Measurements from ENCODE around the gene NUCKS1.

The NUCKS1 gene

DNA sequence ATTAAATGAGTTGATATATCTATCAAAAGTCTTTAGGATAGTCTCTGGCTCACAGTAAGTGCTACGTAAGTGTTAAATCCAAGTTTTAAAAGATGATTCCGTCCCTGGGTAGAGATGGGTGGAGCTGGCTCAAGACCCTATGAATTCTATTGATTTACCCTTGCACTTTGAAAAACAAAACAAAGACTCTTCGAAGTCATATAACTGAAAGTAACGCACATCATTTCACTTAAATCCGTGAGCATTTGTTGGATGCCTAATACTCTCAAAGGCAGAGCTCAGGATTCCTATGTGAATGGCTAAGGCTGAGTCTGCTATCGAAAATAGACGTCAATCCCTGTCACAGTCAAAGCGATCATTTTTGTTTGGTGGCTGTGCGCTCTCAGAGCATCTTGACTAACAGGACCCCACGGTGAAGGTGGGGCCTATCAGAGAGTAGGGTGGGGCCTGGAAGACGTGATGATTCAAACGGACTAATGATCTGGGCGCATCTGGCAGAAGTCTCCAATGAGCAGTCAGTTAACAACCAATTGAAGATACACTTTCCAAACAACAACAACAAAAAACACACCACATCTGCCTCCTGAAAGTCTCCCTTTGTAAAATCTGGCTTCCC is 1.2 kb upstream of the NUCKS1 start:
- no peak overlapping the region for H3K27ac ChIP-seq (ENCODE audit: low read depth, low read length)
- H3K9me3 ChIP-seq (ENCODE audit: control insufficient read depth in 1 of 2, low read length in 2 of 2): no peaks in the 10 kb centered on the region
- peak overlapping the region in 1 of 2 donors; percentile 81 for H3K9ac ChIP-seq (ENCODE audit: low read depth in 1 of 2, low read length in 2 of 2)
- no peaks in the 10 kb centered on the region for H3K36me3 ChIP-seq (ENCODE audit: control insufficient read depth in 1 of 2, insufficient read depth in 2 of 2, low read length in 2 of 2)
- peaks cover 20 to 24% of the 10 kb centered on the region in 2 donors for H3K4me1 ChIP-seq (ENCODE audit: control insufficient read depth in 1 of 2, insufficient read depth in 2 of 2, low read length in 2 of 2)
- peak overlapping the region in 1 of 2 donors; percentile 81 for H3K4me3 ChIP-seq (ENCODE audit: low read depth in 1 of 2, low read length in 2 of 2)
- no peaks in the 10 kb centered on the region for H3K27me3 ChIP-seq (ENCODE audit: control insufficient read depth in 1 of 2, insufficient read depth in 2 of 2, low read length in 2 of 2)

DNA sequence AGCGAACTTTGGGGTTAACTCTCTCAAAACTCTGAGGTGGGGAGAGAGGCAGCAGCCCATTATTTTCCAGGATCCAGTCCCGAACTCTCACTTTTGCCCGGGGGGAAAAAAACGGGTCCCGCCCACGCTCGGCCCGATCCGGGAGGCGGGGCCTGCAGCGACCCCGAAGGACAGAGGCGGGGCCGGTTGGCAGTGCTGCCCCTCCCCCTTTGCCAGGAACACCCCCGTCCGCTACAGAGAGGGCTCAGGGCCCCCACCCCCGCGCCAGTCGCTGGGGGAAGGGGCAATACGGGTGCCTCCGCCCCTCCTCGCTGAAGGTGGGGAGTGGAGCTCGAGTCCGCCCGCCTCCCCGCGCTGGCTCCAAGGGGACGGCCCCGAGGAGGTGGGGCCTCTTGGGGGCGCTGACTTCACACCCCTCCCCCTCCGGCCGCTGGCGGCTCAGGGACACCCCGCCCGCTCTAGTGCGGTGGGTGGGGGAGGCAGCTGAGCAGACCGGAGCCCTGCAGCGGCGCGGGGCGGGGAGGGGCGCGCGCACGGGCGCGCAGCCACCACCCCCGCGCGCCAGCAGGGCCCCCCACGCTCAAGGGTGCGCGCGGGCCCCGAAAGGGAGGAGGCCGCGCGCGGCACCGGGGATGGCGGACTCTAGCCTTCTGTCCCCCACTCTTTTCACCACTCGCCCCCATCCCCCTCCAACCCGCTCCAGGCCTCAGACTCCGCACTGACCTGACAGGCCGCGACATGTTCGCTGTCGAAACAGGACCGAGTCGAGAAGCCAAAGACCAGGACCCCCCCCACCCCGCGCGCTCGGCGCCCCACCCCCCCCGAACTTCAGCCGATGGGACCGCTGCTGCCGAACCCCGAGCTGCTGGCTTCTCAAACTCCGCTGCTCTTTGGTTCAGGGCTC is 496 bp downstream of the NUCKS1 start:
- peak overlapping the region; percentile 80 to 85 for H3K9ac ChIP-seq (ENCODE audit: low read depth in 1 of 2, low read length in 2 of 2)
- H3K27me3 ChIP-seq (ENCODE audit: control insufficient read depth in 1 of 2, insufficient read depth in 2 of 2, low read length in 2 of 2): no peaks in the 10 kb centered on the region
- H3K36me3 ChIP-seq (ENCODE audit: control insufficient read depth in 1 of 2, insufficient read depth in 2 of 2, low read length in 2 of 2): no peaks in the 10 kb centered on the region
- peaks cover 24 to 28% of the 10 kb centered on the region in 2 donors for H3K4me1 ChIP-seq (ENCODE audit: control insufficient read depth in 1 of 2, insufficient read depth in 2 of 2, low read length in 2 of 2)
- peak overlapping the region; percentile 96 for H3K27ac ChIP-seq (ENCODE audit: low read depth, low read length)
- peak overlapping the region; percentile 81 to 93 for H3K4me3 ChIP-seq (ENCODE audit: low read depth in 1 of 2, low read length in 2 of 2)
- no peaks in the 10 kb centered on the region for H3K9me3 ChIP-seq (ENCODE audit: control insufficient read depth in 1 of 2, low read length in 2 of 2)

DNA sequence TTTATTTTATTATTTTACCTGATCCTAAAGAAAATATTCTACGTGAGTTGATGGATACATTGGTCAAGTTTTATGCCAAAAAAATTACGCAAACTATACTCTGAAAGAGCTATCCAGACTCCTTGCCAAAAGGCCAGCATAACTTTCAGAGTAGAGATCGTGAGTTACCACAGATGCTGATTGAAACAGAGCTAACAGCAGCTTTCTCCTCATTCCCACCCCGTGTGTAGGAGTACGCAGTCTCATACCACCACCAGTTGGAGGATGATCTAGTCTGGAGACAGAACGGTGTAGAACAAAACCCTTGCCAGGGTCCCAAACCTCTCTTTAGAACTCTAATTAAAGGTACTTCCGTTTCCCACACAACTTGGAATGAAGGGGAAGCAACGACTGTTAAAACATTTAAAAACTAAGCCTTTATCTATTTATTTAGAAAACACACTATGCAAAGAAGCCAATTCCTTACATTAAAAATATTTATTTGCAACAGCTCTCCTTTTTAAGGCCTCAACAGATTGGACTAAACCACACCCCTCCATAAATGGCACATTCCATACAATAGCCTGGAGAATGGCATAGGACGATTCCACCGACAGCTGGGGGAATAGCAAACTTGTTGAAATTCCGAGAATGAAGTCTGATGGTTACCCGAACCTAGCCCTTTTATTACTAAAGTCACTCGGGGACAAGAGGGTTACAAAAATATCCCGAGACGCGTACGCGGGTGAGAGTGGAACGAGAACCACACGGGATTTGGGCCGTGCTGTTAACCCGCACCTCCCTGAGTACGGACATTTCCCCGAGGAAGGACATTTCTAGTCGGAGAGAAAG is 1.4 kb downstream of the NUCKS1 start:
- Histone ChIP-seq H3K27ac (ENCODE audit: low read depth, low read length) (peak overlapping the region; percentile 96), H3K4me1 (ENCODE audit: control insufficient read depth in 1 of 2, insufficient read depth in 2 of 2, low read length in 2 of 2) (peaks cover 29 to 34% of the 10 kb centered on the region in 2 donors), H3K4me3 (ENCODE audit: low read depth in 1 of 2, low read length in 2 of 2) (peak overlapping the region; percentile 81 to 93), H3K27me3 (ENCODE audit: control insufficient read depth in 1 of 2, insufficient read depth in 2 of 2, low read length in 2 of 2) (no peaks in the 10 kb centered on the region), H3K36me3 (ENCODE audit: control insufficient read depth in 1 of 2, insufficient read depth in 2 of 2, low read length in 2 of 2) (no peaks in the 10 kb centered on the region), H3K9me3 (ENCODE audit: control insufficient read depth in 1 of 2, low read length in 2 of 2) (no peaks in the 10 kb centered on the region), H3K9ac (ENCODE audit: low read depth in 1 of 2, low read length in 2 of 2) (peak overlapping the region; percentile 80 to 85)

DNA sequence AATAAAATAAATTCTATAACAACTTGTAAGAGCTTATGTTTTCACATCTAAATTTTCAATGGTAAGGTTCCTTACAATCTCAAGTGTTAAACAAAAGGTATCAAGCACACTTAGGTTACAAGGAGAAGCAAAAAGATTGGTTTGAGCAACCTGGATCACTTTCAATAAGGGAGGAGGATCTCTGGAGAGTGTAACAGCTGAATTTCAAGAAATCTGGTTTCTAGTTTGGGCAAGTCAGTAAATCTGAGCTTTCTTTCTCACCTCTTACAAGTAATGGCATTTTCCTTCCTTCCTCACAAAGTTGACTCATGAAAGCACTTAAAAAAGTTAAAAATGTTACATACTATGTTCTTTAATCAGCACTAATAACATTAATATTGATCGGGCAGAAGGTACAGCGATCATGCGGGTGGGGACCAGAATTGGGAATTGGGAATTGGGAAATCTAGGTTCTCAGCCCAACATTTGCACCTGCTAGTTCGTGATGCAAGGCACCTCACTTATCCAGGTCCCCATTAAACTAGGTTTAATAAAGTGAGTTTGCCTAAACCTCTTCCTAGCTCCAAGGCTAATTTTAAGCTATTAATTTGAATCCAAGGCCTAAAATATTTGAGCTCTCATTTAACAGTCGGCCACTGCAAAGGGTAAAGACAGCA is 3.1 kb downstream of the NUCKS1 start:
- H3K9ac ChIP-seq (ENCODE audit: low read depth in 1 of 2, low read length in 2 of 2): peak overlapping the region in 1 of 2 donors; percentile 9

DNA sequence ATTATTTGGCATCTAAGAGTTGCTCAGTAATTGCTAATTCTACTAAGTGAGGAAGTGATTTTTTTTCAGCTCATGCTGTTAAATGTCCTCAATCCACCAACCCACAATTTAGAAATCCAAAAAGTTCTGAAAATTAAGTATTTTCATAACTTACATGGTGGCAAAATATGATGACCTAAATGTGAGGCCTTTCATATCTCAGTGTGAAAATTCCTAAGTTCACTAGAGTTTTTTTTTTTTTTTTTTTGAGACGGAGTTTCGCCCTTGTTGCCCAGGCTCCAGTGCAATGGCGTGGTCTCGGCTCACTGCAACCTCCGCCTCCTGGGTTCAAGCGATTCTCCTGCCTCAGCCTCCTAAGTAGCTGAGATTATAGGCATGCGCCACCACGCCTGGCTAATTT is 5.6 kb downstream of the NUCKS1 start:
- Histone ChIP-seq H3K36me3 (ENCODE audit: control insufficient read depth in 1 of 2, insufficient read depth in 2 of 2, low read length in 2 of 2) (no peaks in the 10 kb centered on the region), H3K27me3 (ENCODE audit: control insufficient read depth in 1 of 2, insufficient read depth in 2 of 2, low read length in 2 of 2) (no peaks in the 10 kb centered on the region), H3K4me3 (ENCODE audit: low read depth in 1 of 2, low read length in 2 of 2) (no peak overlapping the region), H3K4me1 (ENCODE audit: control insufficient read depth in 1 of 2, insufficient read depth in 2 of 2, low read length in 2 of 2) (peaks cover 27 to 54% of the 10 kb centered on the region in 2 donors), H3K9ac (ENCODE audit: low read depth in 1 of 2, low read length in 2 of 2) (no peak overlapping the region), H3K9me3 (ENCODE audit: control insufficient read depth in 1 of 2, low read length in 2 of 2) (no peaks in the 10 kb centered on the region), H3K27ac (ENCODE audit: low read depth, low read length) (no peak overlapping the region)

More for the DNA sequence above, 3.1 kb downstream of the NUCKS1 start:
- Histone ChIP-seq H3K4me1 (ENCODE audit: control insufficient read depth in 1 of 2, insufficient read depth in 2 of 2, low read length in 2 of 2) (peaks cover 31 to 48% of the 10 kb centered on the region in 2 donors), H3K4me3 (ENCODE audit: low read depth in 1 of 2, low read length in 2 of 2) (peak overlapping the region in 1 of 2 donors; percentile 81), H3K9me3 (ENCODE audit: control insufficient read depth in 1 of 2, low read length in 2 of 2) (no peaks in the 10 kb centered on the region), H3K36me3 (ENCODE audit: control insufficient read depth in 1 of 2, insufficient read depth in 2 of 2, low read length in 2 of 2) (no peaks in the 10 kb centered on the region), H3K27ac (ENCODE audit: low read depth, low read length) (no peak overlapping the region), H3K27me3 (ENCODE audit: control insufficient read depth in 1 of 2, insufficient read depth in 2 of 2, low read length in 2 of 2) (no peaks in the 10 kb centered on the region)

DNA sequence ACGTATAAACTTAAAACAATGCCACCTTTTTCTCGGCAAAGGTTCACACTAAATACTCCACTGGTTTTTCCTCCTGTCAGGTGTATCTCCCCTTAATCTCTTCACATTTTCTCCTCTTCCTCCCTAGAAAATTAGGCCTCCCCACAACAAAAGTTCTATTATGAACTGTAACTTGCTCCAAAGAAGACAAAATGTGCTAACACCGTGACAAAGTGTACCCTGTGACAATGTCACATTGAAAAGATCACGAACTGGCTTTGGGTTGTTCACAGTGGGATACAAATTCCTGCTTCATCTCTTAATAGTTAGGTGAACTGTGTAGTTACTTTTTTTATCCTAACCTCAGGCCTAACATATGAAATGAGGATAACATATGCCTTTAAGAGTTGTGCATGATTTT is 6.0 kb downstream of the NUCKS1 start:
- no peaks in the 10 kb centered on the region for H3K27me3 ChIP-seq (ENCODE audit: control insufficient read depth in 1 of 2, insufficient read depth in 2 of 2, low read length in 2 of 2)
- H3K36me3 ChIP-seq (ENCODE audit: control insufficient read depth in 1 of 2, insufficient read depth in 2 of 2, low read length in 2 of 2): no peaks in the 10 kb centered on the region
- no peak overlapping the region for H3K9ac ChIP-seq (ENCODE audit: low read depth in 1 of 2, low read length in 2 of 2)
- no peaks in the 10 kb centered on the region for H3K9me3 ChIP-seq (ENCODE audit: control insufficient read depth in 1 of 2, low read length in 2 of 2)
- peaks cover 27 to 54% of the 10 kb centered on the region in 2 donors for H3K4me1 ChIP-seq (ENCODE audit: control insufficient read depth in 1 of 2, insufficient read depth in 2 of 2, low read length in 2 of 2)
- H3K27ac ChIP-seq (ENCODE audit: low read depth, low read length): no peak overlapping the region
- H3K4me3 ChIP-seq (ENCODE audit: low read depth in 1 of 2, low read length in 2 of 2): no peak overlapping the region

DNA sequence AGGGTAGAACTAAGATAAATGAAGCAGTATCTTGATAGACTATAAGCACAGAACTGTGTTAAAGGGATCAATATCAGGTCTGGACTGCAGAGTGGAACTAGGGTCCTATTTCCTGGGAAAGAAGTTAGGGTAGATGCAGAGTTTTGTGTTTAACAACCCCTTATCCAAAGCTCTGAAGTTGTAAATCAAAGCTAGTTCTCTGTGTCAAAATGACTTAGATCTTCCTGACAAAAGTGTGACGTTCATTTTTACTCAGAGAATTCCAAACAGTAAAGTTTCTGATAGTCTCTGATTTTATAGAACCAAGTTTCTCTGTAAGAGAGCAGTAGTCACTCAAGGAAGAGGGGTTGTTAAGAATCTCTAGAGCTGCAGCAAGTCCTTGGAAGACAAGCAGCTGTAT is 8.3 kb downstream of the NUCKS1 start:
- H3K9ac ChIP-seq (ENCODE audit: low read depth in 1 of 2, low read length in 2 of 2): no peak overlapping the region
- no peak overlapping the region for H3K27ac ChIP-seq (ENCODE audit: low read depth, low read length)
- no peaks in the 10 kb centered on the region for H3K9me3 ChIP-seq (ENCODE audit: control insufficient read depth in 1 of 2, low read length in 2 of 2)
- no peaks in the 10 kb centered on the region for H3K27me3 ChIP-seq (ENCODE audit: control insufficient read depth in 1 of 2, insufficient read depth in 2 of 2, low read length in 2 of 2)
- no peak overlapping the region for H3K4me3 ChIP-seq (ENCODE audit: low read depth in 1 of 2, low read length in 2 of 2)
- H3K4me1 ChIP-seq (ENCODE audit: control insufficient read depth in 1 of 2, insufficient read depth in 2 of 2, low read length in 2 of 2): peaks cover 11 to 40% of the 10 kb centered on the region in 2 donors
- H3K36me3 ChIP-seq (ENCODE audit: control insufficient read depth in 1 of 2, insufficient read depth in 2 of 2, low read length in 2 of 2): no peaks in the 10 kb centered on the region

DNA sequence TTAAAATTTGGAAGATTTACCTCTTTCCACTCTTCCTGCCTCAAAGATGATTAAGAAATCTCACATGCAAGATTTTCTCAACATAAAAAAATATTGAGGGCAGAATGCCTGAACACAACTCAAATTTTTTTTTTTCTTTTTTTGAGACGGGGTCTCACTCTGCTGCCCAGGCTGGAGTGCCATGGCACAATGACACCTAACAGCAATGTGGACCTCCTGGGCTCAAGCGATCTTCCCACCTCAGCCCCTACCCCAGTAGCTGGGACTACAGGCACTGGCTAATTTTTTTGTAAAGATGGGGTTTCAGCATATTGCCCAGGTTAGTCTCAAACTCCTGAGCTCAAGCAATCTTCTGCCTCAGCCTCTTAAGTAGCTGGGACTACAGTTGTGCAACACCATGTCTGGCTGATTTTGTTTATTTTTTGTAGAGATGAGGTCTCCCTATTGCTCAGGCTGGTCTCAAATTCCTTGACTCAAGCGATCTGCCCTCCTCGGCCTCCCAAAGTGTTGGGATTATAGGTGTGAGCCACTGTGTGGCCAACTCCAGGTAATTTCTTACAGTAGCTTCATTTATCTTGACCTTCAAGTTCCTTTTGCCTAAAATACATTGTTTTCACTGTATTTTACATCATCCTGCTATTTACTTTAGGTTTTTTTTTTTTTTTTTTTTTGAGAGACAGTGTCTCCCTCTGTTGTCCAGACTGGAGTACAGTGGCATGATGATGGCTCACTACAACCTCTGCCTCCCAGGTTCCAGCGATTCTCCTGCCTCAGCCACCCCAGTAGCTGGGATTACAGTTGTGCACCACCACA is 10.4 kb downstream of the NUCKS1 start:
- Histone ChIP-seq H3K27ac (ENCODE audit: low read depth, low read length) (no peak overlapping the region), H3K9ac (ENCODE audit: low read depth in 1 of 2, low read length in 2 of 2) (no peak overlapping the region), H3K36me3 (ENCODE audit: control insufficient read depth in 1 of 2, insufficient read depth in 2 of 2, low read length in 2 of 2) (no peaks in the 10 kb centered on the region), H3K4me3 (ENCODE audit: low read depth in 1 of 2, low read length in 2 of 2) (no peak overlapping the region), H3K9me3 (ENCODE audit: control insufficient read depth in 1 of 2, low read length in 2 of 2) (no peaks in the 10 kb centered on the region), H3K4me1 (ENCODE audit: control insufficient read depth in 1 of 2, insufficient read depth in 2 of 2, low read length in 2 of 2) (peaks cover 6 to 26% of the 10 kb centered on the region in 2 donors), H3K27me3 (ENCODE audit: control insufficient read depth in 1 of 2, insufficient read depth in 2 of 2, low read length in 2 of 2) (no peaks in the 10 kb centered on the region)

DNA sequence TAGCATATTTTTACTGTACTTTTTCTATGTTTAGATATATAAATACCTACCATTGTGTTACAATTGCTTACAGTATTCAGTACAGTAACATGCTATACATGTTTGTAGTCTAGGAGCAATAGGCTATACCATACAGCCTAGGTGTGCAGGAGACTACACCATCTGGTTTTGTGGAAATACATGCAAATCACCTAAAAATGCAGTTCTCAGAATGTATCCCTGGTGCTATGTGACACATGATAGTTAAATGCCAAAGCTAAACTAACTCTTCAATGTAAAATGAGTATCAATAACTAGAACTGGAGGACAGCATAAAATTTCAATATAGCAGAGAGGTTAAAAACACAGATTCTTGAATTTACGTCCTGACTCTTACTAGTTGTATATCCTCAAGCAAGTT is 14.8 kb downstream of the NUCKS1 start:
- Histone ChIP-seq H3K9me3 (ENCODE audit: control insufficient read depth in 1 of 2, low read length in 2 of 2) (no peaks in the 10 kb centered on the region), H3K36me3 (ENCODE audit: control insufficient read depth in 1 of 2, insufficient read depth in 2 of 2, low read length in 2 of 2) (no peaks in the 10 kb centered on the region), H3K4me3 (ENCODE audit: low read depth in 1 of 2, low read length in 2 of 2) (no peak overlapping the region), H3K27ac (ENCODE audit: low read depth, low read length) (no peak overlapping the region), H3K9ac (ENCODE audit: low read depth in 1 of 2, low read length in 2 of 2) (no peak overlapping the region), H3K27me3 (ENCODE audit: control insufficient read depth in 1 of 2, insufficient read depth in 2 of 2, low read length in 2 of 2) (no peaks in the 10 kb centered on the region), H3K4me1 (ENCODE audit: control insufficient read depth in 1 of 2, insufficient read depth in 2 of 2, low read length in 2 of 2) (no peaks in the 10 kb centered on the region)

All from duodenal mucosa (tissue), 2 donors.